Lower lobe of right lung (tissue), 2 donors: ENCODE results near the gene TUBA3E. TPM values are rescaled to one million over a fixed set of nuclear protein-coding genes. Genes with fewer than 3 reads are reported as not detected.
"Not testable (repeated sequence)": the region's sequence is repeated elsewhere in the genome, so short reads cannot be mapped to it uniquely, and the experiment has no call there.

ENCODE experiments used
- ATAC-seq, 2 donors: fragments of 200-7000 bp; cut with Tn5 transposase; one replicate each; pipeline ENCODE4 v1.9.1; 2020 to 2022; ENCODE audit warnings: mild to moderate bottlenecking in 2 of 2, moderate library complexity in 2 of 2
- DNase-seq: peaks from one replicate; pipeline ENCODE4 v3.0.0-alpha.2; 2020
- H3K27ac ChIP-seq: fragments of 200-600 bp; one replicate; pipeline ENCODE4 v1.8.0; 2022
- H3K27me3 ChIP-seq: fragments of 200-600 bp; one replicate; pipeline ENCODE4 v1.8.0; 2022; ENCODE audit warnings: low read depth
- H3K36me3 ChIP-seq: fragments of 200-600 bp; one replicate; pipeline ENCODE4 v1.8.0; 2022; ENCODE audit warnings: mild to moderate bottlenecking
- H3K4me1 ChIP-seq: fragments of 200-600 bp; one replicate; pipeline ENCODE4 v1.8.0; 2022
- H3K4me3 ChIP-seq: fragments of 200-600 bp; one replicate; pipeline ENCODE4 v1.8.0; 2022; ENCODE audit warnings: mild to moderate bottlenecking
- H3K9me3 ChIP-seq: fragments of 200-600 bp; one replicate; pipeline ENCODE4 v1.8.0; 2022
- intact Hi-C: fragments of 100-400 bp; cut with DNase I; formaldehyde crosslinking; loops from one replicate; pipeline ENCODE4 v1.11.0; 2022
- total RNA-seq: library from RNA; stranded (reverse); fragmentation: NEBNext Ultra II Directional; extraction: Animal tissue kit (Norgen Biotek cat#: 25700); gene quantifications from one replicate; pipeline ENCODE4 v1.2.1, GENCODE V29; 2021
- TF ChIP-seq, protein P1 (sequence below): fragments of 200-600 bp; IDR thresholded peaks from one replicate; pipeline ENCODE4 v1.8.0; 2022; ENCODE audit warnings: antibody characterized with exemption, mild to moderate bottlenecking
- donor health status: DM: no; HTN: yes; CAD: no; lungs with severe emphysema.

TUBA3E gene
- total RNA-seq, 1 donor from 2014 or later, result not detected

DNA sequence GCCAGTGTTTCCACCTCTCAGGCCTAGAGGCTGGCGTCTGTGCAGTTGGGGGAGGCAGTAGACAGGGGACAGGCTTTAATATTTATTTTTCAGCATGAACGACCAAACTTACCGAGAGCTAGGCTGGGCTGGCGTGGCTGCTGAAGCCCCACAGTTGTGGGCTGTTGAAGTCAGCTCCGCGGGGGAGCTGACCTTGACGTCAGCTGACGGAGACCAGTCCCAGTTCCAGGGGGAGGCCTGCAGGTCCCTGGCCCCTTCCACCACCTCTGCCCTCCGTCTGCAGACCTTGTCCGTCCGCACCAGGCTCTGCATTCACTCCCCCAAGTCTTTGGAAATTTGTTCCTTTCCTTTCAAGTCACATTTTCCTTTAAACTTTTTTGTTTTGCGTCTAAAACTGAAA, 33.4 kb upstream of the TUBA3E start:
- ATAC-seq, result no peak
- Histone ChIP-seq H3K4me3 (no peak overlapping the region), H3K27me3 (peaks cover 5% of the 10 kb centered on the region), H3K27ac (no peak overlapping the region), H3K36me3 (no peaks in the 10 kb centered on the region), H3K4me1 (no peaks in the 10 kb centered on the region), H3K9me3 (no peaks in the 10 kb centered on the region)
- no peak for DNase-seq
- TF ChIP-seq, protein P1, sequence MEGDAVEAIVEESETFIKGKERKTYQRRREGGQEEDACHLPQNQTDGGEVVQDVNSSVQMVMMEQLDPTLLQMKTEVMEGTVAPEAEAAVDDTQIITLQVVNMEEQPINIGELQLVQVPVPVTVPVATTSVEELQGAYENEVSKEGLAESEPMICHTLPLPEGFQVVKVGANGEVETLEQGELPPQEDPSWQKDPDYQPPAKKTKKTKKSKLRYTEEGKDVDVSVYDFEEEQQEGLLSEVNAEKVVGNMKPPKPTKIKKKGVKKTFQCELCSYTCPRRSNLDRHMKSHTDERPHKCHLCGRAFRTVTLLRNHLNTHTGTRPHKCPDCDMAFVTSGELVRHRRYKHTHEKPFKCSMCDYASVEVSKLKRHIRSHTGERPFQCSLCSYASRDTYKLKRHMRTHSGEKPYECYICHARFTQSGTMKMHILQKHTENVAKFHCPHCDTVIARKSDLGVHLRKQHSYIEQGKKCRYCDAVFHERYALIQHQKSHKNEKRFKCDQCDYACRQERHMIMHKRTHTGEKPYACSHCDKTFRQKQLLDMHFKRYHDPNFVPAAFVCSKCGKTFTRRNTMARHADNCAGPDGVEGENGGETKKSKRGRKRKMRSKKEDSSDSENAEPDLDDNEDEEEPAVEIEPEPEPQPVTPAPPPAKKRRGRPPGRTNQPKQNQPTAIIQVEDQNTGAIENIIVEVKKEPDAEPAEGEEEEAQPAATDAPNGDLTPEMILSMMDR, result no peak
- intact Hi-C loops, result no loop called here

GRCh38 chr2:130230907-130231306, 32.7 kb upstream of the TUBA3E start:
- H3K27ac ChIP-seq, H3K27me3 ChIP-seq, intact Hi-C loops, H3K4me3 ChIP-seq, DNase-seq, H3K4me1 ChIP-seq, H3K36me3 ChIP-seq, ATAC-seq, H3K9me3 ChIP-seq: not testable (repeated sequence)

DNA sequence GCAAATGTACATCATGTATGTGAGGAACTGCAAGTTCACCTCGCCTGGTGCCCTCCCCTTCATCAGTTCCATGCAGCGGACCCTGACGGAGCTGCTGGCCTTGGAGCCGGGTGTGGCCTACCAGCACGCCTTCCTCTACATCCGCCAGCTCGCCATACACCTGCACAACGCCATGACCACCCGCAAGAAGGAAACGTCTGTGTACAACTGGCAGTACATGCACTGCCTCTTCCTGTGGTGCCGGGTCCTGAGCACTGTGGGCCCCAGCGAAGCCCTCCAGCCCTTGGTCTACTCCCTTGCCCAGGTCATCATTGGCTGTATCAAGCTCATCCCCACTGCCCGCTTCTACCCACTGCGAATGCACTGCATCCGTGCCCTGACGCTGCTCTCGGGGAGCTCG, 32.1 kb upstream of the TUBA3E start:
- DNase-seq, H3K4me1 ChIP-seq, H3K27me3 ChIP-seq, H3K27ac ChIP-seq, ATAC-seq, intact Hi-C loops, H3K9me3 ChIP-seq, H3K4me3 ChIP-seq, H3K36me3 ChIP-seq: not testable (repeated sequence)

GRCh38 chr2:130229161-130229510, 30.9 kb upstream of the TUBA3E start:
- not testable (repeated sequence) for H3K4me3 ChIP-seq

GRCh38 chr2:130228467-130229160, 30.4 kb upstream of the TUBA3E start:
- intact Hi-C loops, H3K4me3 ChIP-seq, H3K27me3 ChIP-seq, DNase-seq, ATAC-seq, H3K4me1 ChIP-seq, H3K27ac ChIP-seq, H3K36me3 ChIP-seq, H3K9me3 ChIP-seq: not testable (repeated sequence)

More at GRCh38 chr2:130229161-130229510, 30.9 kb upstream of the TUBA3E start:
- H3K4me1 ChIP-seq, H3K36me3 ChIP-seq, DNase-seq, H3K27ac ChIP-seq, H3K27me3 ChIP-seq, intact Hi-C loops, H3K9me3 ChIP-seq: not testable (repeated sequence)
- ATAC-seq, result peak in 1 of 2 donors; percentile 39

DNA sequence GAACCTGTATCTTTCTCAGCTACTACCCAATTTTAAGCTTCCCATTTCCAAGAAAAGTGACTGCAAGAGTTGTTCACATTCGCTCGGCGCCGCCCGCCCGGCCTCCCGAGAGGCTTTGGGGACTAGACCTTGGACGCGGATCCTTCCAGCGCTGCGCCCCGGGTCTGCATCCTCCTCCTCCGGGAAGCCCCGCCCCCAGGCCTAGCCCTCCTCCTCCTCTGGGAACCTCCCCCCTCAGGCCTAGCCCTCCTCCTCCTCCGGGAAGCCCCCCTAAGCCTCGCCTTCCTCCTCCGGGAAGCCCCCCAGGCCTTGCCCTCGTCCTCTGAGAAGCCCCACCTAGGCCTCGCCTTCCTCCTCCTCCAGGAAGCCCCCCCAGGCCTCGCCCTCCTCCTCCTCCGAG, 29.8 kb upstream of the TUBA3E start:
- H3K4me3 ChIP-seq, H3K9me3 ChIP-seq, DNase-seq: not testable (repeated sequence)

DNA sequence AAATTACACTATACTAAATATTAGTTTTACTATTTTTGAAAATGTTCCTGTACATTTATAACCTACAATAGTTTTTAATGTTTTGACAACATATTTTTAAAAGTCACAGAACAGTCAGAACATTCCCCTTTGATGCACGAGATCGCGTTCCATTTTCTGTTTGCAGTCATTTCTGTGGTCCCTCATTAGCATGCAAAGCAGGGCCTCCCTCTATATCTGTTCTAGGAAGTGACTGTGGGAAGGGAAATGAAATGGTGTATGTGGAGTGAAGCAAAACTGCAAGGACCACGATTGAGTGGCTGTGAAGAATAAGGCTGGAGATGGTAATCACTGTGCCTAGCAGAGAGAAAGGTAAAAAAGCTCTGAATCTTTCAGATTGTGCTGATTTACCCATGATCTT, 24.3 kb upstream of the TUBA3E start:
- H3K36me3 ChIP-seq, H3K9me3 ChIP-seq, H3K4me1 ChIP-seq, H3K27me3 ChIP-seq, H3K27ac ChIP-seq, intact Hi-C loops, ATAC-seq, DNase-seq, H3K4me3 ChIP-seq: not testable (repeated sequence)

More for the DNA sequence above, 29.8 kb upstream of the TUBA3E start:
- intact Hi-C loops, H3K27me3 ChIP-seq, H3K36me3 ChIP-seq, H3K4me1 ChIP-seq, H3K27ac ChIP-seq, ATAC-seq: not testable (repeated sequence)

DNA sequence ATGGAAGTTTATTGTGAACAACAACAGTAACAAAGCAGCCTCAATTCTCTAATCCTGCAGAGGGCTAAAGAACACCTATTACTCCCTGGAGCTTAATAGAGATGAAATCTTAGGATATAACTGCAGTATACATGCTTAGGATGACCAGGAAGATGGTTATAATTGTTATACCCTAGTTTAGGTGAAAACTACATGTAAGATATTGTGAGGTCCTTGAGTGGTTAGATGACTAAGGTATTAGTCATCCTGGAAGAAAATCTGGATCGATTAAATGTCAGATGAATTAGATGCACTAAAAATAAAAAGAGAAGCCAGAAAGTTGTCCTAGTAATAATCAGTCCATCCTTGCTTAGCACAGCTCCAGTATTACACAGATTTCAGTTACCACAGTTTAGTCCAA, 22.3 kb upstream of the TUBA3E start:
- intact Hi-C loops, H3K4me3 ChIP-seq, DNase-seq, H3K27me3 ChIP-seq, H3K4me1 ChIP-seq, ATAC-seq, H3K9me3 ChIP-seq, H3K36me3 ChIP-seq, H3K27ac ChIP-seq: not testable (repeated sequence)

DNA sequence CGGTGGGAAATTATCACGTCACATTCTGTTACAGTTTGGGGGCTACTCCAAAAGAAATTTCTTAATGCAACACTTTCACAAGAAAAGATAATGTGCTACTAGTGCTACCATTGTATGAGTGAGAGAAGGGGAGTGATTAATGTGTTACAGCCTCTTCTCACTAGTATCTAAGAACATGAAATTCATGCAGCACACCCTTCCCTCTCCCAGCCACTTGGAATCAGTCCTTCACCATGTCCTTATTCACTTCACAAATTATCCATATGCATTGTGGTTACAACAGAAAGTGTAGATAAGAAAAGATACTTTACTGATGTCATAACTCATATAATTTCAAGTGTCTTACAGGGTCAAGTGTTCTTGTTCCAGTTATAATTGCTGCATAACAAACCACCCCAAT, 20.9 kb upstream of the TUBA3E start:
- H3K27me3 ChIP-seq, H3K36me3 ChIP-seq, intact Hi-C loops, DNase-seq, ATAC-seq, H3K27ac ChIP-seq, H3K4me3 ChIP-seq, H3K9me3 ChIP-seq, H3K4me1 ChIP-seq: not testable (repeated sequence)

- H3K4me3 ChIP-seq, H3K9me3 ChIP-seq, H3K36me3 ChIP-seq, H3K4me1 ChIP-seq, H3K27ac ChIP-seq, ATAC-seq, intact Hi-C loops, H3K27me3 ChIP-seq, DNase-seq: not testable (repeated sequence)
Measured at GRCh38 chr2:130207051-130207450, 8.8 kb upstream of the TUBA3E start.

DNA sequence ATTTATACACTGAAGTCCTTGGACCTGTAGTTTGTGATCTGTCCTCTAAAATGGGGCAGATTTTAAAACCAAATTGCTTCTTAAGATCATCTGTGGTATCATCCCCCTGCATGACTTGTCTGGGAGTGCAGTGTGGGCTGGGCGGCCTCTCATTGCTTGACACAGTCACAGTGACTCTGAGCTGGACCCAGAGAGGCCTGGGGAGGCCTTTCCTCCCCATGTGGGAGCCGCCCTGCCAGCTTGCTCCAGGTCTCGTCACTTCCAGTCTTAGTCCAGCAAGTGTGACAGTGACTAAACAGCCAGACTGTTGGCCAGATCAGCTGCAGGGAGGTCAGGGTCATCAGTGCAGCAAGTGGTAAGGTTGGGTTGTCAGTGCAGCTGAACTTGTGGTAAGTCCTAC, 4.9 kb upstream of the TUBA3E start:
- H3K27me3 ChIP-seq, intact Hi-C loops: not testable (repeated sequence)

DNA sequence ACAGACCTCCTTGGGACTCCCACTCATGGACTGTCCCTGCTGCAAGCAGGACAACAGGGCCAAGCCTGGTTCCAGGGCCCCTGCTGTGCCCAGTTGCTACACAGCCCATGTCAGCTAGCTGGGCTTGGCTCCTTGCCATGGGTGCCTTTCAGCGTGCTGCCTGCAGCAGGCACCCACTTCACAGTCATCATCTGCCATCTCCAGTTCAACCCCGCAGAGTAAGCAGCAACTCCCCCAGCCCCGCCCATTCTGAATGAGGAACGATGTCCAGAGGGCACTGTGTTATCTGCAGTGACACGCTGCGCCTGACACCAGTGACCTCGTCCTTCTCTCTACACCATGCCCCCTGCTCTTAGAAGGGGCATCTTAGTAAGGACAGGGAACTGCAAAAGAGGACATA, 4.3 kb upstream of the TUBA3E start:
- H3K27ac ChIP-seq, H3K9me3 ChIP-seq, H3K4me1 ChIP-seq, intact Hi-C loops, H3K4me3 ChIP-seq, H3K27me3 ChIP-seq, H3K36me3 ChIP-seq: not testable (repeated sequence)
- DNase-seq (peak; percentile 57), ATAC-seq (peak; percentile 51 to 75)

More for the DNA sequence above, 4.9 kb upstream of the TUBA3E start:
- not testable (repeated sequence) for DNase-seq, H3K36me3 ChIP-seq, H3K4me3 ChIP-seq, H3K9me3 ChIP-seq, H3K4me1 ChIP-seq, H3K27ac ChIP-seq, ATAC-seq

DNA sequence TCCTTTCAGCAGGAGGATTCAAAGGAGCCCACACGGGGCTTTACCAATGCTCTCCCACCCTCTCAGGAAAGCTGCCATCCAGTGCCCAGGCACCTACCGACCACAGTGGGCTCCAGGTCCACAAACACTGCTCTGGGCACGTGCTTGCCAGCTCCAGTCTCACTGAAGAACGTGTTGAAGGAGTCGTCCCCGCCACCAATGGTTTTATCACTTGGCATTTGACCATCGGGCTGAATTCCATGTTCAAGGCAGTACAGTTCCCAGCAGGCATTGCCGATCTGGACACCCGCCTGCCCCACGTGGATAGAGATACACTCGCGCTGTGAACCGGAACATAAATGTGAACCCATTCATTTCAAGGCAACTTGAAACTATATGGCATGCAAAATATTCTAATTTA, 2.2 kb downstream of the TUBA3E start:
- H3K36me3 ChIP-seq, H3K4me3 ChIP-seq, H3K4me1 ChIP-seq, H3K9me3 ChIP-seq, ATAC-seq, DNase-seq, intact Hi-C loops, H3K27ac ChIP-seq, H3K27me3 ChIP-seq: not testable (repeated sequence)
